ENCODE results near the gene CHD6. TPM values are rescaled to one million over a fixed set of nuclear protein-coding genes. Genes with fewer than 3 reads are reported as not detected.

Gene CHD6
- total and polyA plus RNA-seq, 2 of the 13 experiments (the other 11 are each of a cell fraction or from before 2014, with no cell fraction given) = 14.4 to 52.0 TPM

GRCh38 chr20:41379551-41379950 lies 238.6 kb downstream of the CHD6 start (continued):
- no peak for TF ChIP-seq ZHX2 (IDR thresholded peaks at IDR 0.05; ENCODE audit: low read depth)
- no peak for TF ChIP-seq ZHX2 (CRISPR knock-in tag; IDR thresholded peaks at IDR 0.05; ENCODE audit: borderline replicate concordance)
- TF ChIP-seq ZNF710 (CRISPR knock-in tag; IDR thresholded peaks at IDR 0.05; ENCODE audit: borderline replicate concordance) = no peak
- TF ChIP-seq RCOR2 (CRISPR knock-in tag; IDR thresholded peaks at IDR 0.05) = no peak
- no peak for TF ChIP-seq SP5 (CRISPR knock-in tag; IDR thresholded peaks at IDR 0.05; ENCODE audit: borderline replicate concordance, low read depth)
- no peak for TF ChIP-seq ATAD3A (CRISPR knock-in tag; IDR thresholded peaks at IDR 0.05)
- TF ChIP-seq RBAK (CRISPR knock-in tag; IDR thresholded peaks at IDR 0.05) = no peak
- TF ChIP-seq ZNF773 (CRISPR knock-in tag; IDR thresholded peaks at IDR 0.05; ENCODE audit: borderline replicate concordance) = no peak
- no peak for TF ChIP-seq ZMAT3 (CRISPR knock-in tag; conservative IDR thresholded peaks at IDR 0.05)
- no peak for TF ChIP-seq ZBTB43 (CRISPR knock-in tag; conservative IDR thresholded peaks at IDR 0.05)
- TF ChIP-seq ZNF597 (CRISPR knock-in tag; IDR thresholded peaks at IDR 0.05) = no peak
- TF ChIP-seq ZSCAN22 (CRISPR knock-in tag; IDR thresholded peaks at IDR 0.05) = no peak

Measured in HepG2 (cell line).